C4-2B (cell line): ENCODE results near the gene MBTPS1.

Source experiments
- CTCF ChIP-seq: fragments of 450-650 bp; conservative IDR thresholded peaks from 2 replicates; pipeline ENCODE4 v1.5.1; 2017; ENCODE audit warnings: mild to moderate bottlenecking
- ZFX ChIP-seq: fragments of 450-650 bp; IDR thresholded peaks from 2 replicates; pipeline ENCODE4 v1.6.1; 2017

- TF ChIP-seq CTCF (no peak), ZFX (no peak)
Observed at GRCh38 chr16:84131117-84131516, 14.4 kb upstream of the MBTPS1 start.
